Right kidney (tissue), 9 donors: ENCODE measurements around the gene C1D.
A peak's percentile ranks its signal among the peaks of the same experiment; 100 is the strongest.

Experiments used
- DNase-seq: peaks from one replicate; pipeline ENCODE4 v3.0.0-alpha.2; 2016
- long read RNA-seq, 8 donors: transcript quantifications; one replicate each; lab custom pipeline, GENCODE V29; 2026

Gene C1D, protein sequence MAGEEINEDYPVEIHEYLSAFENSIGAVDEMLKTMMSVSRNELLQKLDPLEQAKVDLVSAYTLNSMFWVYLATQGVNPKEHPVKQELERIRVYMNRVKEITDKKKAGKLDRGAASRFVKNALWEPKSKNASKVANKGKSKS
- long read RNA-seq, donor 1, transcript C1D-201 (5 exons, 2,233 nt): minor isoform, 29 of 143 reads
- long read RNA-seq, donor 1, transcript C1D-204 (5 exons, 736 nt): major isoform, 50 of 143 reads
- long read RNA-seq, donor 1, partial matches to known transcripts: 42 of 143 reads
- long read RNA-seq, donor 1, other reads (novel, unspliced or antisense): 21 of 143 reads
- long read RNA-seq, donor 2, transcript C1D-201 (5 exons, 2,233 nt): minor isoform, 21 of 88 reads
- long read RNA-seq, donor 2, transcript C1D-204 (5 exons, 736 nt): major isoform, 28 of 88 reads
- long read RNA-seq, donor 2, partial matches to known transcripts: 23 of 88 reads
- long read RNA-seq, donor 2, other reads (novel, unspliced or antisense): 14 of 88 reads
- long read RNA-seq, donor 3, transcript C1D-204 (5 exons, 736 nt): major isoform, 20 of 44 reads
- long read RNA-seq, donor 3, transcript C1D-201 (5 exons, 2,233 nt): minor isoform, 7 of 44 reads
- long read RNA-seq, donor 3, partial matches to known transcripts: 16 of 44 reads
- long read RNA-seq, donor 3, other reads (novel, unspliced or antisense): 0 of 44 reads
- long read RNA-seq, donor 4, transcript C1D-201 (5 exons, 2,233 nt): minor isoform, 21 of 100 reads
- long read RNA-seq, donor 4, transcript C1D-204 (5 exons, 736 nt): major isoform, 42 of 100 reads
- long read RNA-seq, donor 4, partial matches to known transcripts: 27 of 100 reads
- long read RNA-seq, donor 4, other reads (novel, unspliced or antisense): 8 of 100 reads
- long read RNA-seq, donor 5, transcript C1D-201 (5 exons, 2,233 nt): minor isoform, 17 of 78 reads
- long read RNA-seq, donor 5, transcript C1D-204 (5 exons, 736 nt): major isoform, 42 of 78 reads
- long read RNA-seq, donor 5, partial matches to known transcripts: 19 of 78 reads
- long read RNA-seq, donor 5, other reads (novel, unspliced or antisense): 0 of 78 reads
- long read RNA-seq, donor 6, transcript C1D-204 (5 exons, 736 nt): major isoform, 35 of 72 reads
- long read RNA-seq, donor 6, transcript C1D-201 (5 exons, 2,233 nt): minor isoform, 16 of 72 reads
- long read RNA-seq, donor 6, partial matches to known transcripts: 15 of 72 reads
- long read RNA-seq, donor 6, other reads (novel, unspliced or antisense): 6 of 72 reads
- long read RNA-seq, donor 7, transcript C1D-201 (5 exons, 2,233 nt): minor isoform, 28 of 94 reads
- long read RNA-seq, donor 7, transcript C1D-204 (5 exons, 736 nt): major isoform, 42 of 94 reads
- long read RNA-seq, donor 7, partial matches to known transcripts: 23 of 94 reads
- long read RNA-seq, donor 7, other reads (novel, unspliced or antisense): 0 of 94 reads
- long read RNA-seq, donor 8, transcript C1D-204 (5 exons, 736 nt): major isoform, 33 of 80 reads
- long read RNA-seq, donor 8, transcript C1D-201 (5 exons, 2,233 nt): minor isoform, 21 of 80 reads
- long read RNA-seq, donor 8, partial matches to known transcripts: 15 of 80 reads
- long read RNA-seq, donor 8, other reads (novel, unspliced or antisense): 10 of 80 reads

DNA sequence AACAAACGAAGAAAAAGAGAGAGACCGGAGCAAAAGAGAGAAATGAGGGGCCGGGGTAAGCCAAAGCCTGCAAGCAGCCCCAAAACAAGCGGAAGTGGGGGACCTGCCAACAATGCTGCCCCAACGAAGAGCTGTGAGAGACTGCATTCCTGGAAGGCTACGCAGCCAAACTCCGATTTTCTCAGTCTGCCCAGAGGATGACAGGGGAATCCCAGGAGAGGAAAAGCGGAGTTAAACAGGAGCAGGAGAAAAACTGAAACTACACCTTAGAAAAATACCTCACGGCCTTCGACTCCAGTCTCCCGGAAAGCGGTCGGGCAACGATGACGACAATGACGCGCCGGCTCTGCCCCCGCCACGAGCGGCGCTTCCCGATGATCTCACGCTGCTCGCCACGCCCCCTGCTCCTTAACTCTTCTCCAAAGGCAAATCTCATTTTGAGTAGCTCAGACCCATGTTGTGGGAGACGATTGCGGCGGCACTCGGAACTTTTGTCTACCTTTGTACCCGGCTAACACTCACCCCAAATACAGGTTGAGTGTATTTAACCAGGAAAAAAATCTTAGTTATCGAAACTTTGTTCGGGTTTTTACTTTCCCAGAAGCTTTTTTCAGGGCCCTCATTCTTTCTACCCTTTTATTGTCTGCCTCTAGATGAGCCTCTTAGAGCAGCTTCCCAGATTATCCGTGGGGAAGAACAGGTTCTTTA is at the start of gene C1D:
Gene C1D (minus strand): TSS at position 325 of the 708 bp plus-strand sequence. CDS start 15,694 bp downstream, outside the sequence.
- peak; percentile 93 for DNase-seq

DNA sequence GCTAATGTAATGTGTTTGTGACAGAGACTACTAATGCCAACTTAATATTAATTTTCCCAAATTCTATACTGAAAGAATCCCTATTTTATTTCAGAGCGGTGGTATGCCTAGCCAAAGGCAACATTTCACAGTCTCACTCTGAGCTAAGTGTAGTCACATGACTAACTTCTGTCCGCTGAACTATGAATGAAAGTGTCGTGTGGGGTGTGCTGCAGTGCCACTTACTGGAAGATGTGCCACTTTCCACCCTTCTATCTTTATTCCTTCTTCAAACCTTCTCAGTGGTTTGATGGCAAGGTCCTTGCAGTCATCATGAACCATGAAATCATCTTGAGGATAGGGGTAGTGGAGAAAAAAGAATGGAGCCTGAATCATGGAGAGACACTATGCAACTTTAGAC is 47.3 kb upstream of the C1D start:
- no peak for DNase-seq

DNA sequence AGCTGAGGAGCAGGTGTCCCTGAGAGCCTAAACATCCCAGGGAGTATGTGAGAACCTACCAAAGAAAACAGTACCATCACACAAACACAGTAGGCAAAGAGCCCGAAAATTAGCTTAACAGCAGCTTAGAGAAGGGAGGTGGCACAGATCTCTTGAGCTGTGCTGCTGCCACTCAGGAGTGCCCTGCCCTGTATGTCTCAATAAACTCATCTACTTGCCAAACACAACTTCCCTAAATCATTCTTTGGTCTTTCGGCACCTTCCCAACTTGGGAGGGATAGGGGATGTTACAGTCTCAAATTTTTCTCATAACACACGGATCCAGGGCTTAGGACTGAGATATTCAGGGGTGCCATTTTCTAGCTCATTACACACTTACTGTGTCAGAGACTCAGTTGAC is 45.3 kb upstream of the C1D start:
- DNase-seq: no peak

DNA sequence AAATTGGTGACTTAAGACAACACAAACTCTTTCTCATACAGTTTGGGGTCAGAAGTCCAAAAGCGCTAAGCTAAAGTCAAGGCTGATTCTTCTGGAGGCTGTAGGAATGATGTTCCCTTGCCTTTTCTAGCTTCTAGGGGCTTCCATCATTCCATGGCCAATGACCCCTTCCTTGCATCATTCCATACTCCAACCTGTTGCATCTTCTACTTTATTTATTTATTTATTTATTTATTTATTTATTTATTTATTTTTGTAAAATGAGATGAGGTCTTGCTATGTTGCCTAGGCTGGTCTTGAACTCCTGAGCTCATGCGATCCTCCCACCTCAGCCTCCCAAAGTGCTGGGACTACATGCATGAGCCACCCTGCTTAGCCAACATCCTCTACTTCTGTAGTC is 44.7 kb upstream of the C1D start:
- no peak for DNase-seq

DNA sequence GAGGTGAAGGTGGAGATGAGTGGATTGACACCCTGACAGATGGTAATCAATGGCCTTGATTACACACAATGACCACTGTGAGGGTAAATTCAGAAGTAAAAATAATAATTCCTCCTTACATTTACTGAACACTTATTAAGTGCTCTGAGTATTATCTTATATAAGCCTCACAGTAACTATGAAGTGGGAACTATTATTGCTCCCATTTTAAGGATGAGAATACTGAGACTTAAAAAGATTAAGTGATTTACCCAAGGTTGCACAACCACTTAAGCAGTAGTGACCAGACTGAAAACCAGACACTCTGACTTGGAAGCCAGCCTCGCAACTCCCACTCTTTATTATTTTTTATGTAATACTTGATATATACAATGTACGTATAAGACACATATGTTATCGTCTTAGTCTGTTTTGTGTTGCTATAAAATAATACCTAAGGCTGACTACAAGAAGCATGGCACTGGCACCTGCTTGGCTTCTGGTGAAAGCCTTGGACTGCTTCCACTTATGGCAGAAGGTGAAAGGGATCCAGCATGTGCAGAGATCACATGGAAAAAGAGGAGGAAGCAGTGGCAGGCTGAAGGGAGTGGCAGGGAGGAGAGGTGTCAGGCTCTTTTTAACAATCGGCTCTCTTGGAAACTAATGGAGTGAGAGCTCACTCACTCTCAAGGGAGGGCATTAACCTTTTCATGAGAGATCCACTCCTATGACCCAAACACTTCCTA is 41.5 kb upstream of the C1D start:
- no peak for DNase-seq

DNA sequence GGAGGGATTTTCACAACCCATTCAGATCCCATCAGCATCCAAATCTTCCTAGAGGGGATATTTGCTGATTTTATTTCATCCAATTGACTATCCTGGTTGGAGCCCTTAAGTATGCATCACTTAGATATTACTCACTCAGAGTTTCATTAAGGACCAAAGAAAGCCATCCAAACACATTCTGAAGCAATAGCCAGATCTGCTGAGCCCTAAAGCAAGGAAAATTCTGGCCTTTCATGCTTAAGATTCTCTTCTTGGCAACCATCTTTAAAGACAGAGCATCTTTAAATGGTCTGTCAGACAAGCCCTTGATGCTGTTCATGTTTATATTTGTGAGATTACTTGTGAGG is 40.9 kb upstream of the C1D start:
- no peak for DNase-seq

DNA sequence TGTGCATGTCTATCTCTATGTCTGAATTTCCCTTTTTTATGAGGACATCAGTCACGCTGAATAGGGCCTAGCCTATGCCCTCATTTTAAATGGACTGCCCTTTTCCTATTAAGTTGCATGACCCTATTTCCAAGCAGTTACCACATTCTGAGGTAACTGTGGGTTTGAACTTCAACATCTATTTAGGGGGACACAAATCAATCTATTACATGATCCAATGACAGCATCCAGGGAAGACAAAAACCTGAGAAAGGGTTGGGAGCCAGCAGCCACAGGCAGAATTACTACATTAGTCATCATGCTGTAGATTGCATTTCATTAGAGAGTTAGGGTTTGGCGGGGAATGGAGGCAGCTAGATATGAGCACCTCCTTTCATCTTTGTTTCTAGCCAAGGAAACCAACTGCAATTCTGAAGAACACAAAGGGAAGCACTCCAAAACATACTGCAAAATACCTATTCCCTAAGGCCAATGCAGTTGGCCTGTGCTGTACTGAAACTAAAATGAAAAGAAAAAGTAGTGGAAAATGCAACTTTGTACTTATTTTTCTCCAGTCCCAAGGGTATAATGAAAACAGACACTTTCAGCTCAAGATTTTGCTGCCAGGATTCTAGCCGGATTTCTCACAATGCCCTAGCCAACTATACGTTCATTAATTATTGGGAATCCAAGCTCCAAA is 40.4 kb upstream of the C1D start:
- DNase-seq: no peak

DNA sequence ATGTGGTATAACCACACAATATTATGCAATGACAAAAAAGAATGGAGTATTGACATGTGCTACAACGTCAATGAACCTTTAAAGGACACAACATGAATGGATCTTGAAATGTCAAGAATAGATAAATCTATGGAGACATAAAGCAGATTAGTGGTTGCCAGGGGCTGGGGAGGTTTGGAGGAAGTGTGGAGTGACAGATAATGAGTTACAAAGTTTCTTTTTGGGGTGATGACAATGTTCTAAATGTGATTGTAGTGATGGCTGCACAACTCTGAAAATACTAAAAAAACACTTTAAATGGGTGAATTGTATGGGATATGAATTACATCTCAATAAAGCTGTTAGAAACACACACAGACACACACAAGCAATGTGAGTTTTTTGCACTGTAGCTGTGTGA is 37.4 kb upstream of the C1D start:
- DNase-seq: no peak

DNA sequence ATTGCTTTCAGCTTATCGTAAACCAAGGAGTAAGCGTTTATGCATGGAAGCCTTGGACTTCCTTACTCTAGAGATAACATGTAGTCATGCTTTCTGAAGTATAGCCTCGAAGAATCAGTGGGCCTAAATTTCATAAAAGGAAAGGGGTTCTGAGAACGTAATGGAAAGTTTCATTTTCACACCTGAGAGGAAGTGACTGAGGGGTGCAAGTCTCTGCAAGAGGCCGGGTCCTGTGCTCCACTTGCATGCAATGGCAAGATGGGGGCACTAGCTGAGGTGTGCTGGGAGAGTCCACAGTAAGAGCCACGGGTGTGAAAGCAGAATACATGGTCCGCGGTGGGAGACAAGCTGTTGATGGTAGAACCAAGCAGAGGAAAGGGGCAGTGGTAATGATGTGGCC is 36.5 kb upstream of the C1D start:
- no peak for DNase-seq

DNA sequence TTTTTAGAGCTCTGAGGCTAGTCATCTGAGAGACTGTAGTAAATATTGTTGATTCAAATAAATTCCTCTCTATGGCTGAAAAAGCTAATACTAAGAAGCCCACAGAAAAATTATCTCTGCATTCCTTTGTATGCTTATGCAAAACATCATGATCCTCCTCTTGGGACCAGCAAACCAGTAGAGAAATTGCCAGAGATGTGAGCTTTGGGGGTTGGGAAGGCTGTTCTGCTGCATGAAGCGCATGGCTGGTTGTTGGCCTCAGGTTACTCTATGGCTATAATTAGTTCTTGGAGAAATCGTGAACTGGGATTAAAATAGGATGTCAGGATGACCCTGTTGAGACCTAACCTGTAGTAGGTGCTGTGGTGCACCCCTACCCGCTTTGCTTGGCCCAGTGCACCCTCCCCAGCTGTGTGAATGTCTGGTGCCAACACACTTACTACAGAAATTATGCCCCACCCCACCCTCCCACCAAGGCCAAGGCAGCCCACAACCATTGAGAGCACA is 35.5 kb upstream of the C1D start:
- no peak for DNase-seq

DNA sequence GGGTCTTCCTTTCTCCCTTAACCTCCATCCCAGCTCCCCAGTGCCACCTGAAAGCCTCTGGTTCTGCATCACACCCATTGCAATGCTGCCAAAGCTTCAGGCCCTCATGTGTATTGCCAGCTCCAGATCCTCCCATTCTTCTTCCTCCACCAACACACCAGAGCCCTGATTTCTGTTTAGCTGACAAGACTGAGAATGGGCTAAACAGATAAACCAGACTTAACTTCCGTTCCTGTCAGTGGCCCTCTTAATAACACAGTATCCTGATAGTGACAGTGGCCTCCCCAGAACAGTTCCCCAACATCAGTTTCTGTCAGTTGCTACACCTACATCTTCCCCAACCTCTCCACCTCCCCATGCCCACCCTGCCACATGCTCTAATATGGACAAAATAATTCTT is 31.3 kb upstream of the C1D start:
- no peak for DNase-seq

DNA sequence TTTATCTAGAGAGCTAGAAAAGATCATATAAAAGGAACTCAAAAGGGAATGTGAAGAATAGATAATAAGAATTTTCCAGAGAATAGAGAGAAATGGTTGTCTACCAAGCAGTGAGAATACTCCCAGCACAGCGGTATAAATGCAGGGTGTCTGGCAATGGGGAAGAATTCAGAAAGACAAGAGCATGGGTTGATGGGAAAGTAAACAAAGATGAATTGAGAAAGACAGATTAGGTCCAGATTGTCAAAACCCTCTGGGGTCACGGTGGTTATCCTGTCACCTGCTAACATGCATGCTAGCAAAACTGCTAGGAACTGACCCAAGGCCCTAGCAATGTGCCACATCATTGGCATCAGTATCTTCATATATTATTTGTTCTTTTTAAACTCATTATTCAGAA is 30.8 kb upstream of the C1D start:
- DNase-seq: no peak

DNA sequence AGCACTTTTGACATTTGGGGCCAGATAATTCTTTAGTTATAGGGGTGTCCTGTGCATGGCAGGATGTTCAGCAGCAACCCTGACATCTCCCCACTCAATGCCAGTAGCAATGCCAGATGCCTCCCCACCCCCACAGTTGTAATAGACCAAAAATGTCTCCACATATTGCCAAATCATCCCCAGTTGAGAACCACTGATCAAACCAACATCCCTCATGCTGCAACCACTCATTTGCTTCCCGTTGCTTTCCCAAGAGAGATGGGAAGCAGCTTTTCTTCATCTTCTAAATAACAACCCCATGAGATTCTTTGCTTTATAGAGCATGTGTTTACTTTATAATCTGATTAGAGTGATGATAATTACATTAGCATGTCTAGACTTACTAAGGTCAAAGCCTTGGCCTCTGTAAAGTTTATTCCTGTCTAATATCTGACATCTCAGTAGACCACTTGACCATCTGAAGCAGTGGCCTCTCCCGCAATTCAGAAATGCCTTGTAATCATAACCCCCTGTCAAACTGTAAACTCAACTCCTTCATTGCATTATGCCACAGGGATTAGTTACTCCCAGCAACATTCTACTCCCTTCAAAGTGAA is 28.7 kb upstream of the C1D start:
- DNase-seq: no peak

DNA sequence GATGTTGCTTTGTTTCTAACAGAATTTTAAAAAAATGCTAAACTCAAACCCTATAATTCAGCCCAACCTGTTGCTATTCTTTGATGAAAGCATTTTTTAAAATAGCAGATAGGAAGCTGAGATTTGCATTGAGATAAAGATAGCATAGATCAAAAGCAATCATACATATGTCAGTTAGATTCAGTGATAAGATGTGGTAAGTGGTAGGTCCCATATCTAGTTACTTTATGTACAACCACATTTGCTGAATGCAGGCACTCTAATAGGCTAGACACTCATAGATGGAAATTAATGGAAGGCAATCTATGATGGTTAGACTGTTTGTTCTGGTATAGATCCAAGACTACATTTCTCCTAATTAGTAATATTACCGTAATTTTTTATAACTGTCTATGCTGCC is 27.2 kb upstream of the C1D start:
- no peak for DNase-seq

DNA sequence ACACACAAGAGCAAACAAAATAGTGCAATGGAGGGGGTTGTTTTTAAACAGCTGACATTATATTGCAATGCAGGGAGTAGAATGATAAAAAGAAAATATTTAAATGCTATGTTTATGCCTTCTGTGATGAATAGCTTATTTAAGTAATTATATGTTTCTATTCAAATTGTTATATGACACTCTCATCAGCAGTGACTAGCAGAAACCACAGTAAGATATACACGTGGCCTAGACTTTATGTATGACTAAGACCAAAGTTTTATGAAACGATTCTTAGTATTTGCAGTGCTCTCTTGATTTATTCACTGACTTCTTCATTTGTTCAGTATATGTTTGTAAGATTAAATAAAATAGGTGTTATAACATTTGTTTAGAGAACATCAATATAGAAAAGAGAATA is 26.1 kb upstream of the C1D start:
- no peak for DNase-seq

DNA sequence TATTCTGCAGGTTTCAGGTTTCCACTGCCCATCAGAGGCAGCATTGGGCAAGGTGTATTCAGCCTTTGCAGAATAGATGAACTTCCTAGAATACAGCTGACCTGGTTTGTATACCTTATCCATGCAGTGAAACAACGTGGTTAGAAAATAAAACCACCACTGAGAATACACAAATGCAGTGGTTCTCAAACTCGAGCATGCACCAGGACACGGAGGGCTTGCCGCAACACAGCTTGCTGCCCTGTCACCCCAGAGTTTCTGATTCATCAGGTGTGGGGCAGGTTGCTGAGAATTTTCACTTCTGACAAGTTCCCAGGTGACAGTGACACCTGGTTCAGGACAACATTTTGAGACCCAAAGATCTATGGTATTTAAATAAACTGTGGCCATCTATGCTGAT is 23.4 kb upstream of the C1D start:
- DNase-seq: no peak

DNA sequence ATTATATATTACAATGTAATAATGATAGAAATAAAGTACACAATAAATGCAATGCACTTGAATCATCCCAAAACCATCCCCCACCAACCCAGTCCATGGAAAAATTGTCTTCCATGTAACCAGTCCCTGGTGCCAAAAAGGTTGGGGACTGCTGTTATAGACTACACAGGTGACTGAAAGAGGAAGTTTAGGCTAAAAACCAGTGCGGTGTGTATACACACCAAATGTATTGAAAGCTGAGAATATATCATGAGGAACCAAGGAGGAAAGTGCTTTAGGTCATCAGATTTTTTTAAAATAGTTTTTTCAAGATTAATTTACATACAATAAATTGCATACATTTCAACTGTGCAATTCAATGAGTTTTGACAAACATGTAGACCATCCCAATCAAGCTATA is 20.5 kb upstream of the C1D start:
- DNase-seq: no peak

DNA sequence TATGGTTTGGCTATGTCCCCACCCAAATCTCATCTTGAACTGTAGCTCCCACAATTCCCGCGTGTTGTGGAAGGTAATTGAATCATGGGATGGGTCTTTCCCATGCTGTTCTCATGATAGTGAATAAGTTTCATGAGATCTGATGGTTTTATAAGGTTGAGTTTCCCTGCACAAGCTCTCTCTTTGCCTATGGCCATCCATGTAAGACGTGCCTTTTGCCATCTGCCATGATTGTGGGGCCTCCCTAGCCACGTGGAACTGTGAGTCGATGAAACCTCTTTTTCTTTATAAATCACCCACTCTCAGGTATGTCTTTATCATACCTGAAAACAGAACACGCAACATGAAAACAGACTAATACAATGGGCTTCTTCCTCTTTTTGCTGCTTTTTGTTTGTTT is 11.2 kb upstream of the C1D start:
- no peak for DNase-seq
